ENCODE data around the gene NSUN5. TPM values are rescaled to one million over a fixed set of nuclear protein-coding genes. Genes with fewer than 3 reads are reported as not detected.
"Not testable (repeated sequence)": the region's sequence is repeated elsewhere in the genome, so short reads cannot be mapped to it uniquely, and the experiment has no call there.

Gene NSUN5
- total RNA-seq, 1 donor from 2014 or later: 26.8 TPM

- H3K4me1 Mint-ChIP-seq (ENCODE audit: unreplicated experiment): peaks cover 13% of the 10 kb centered on the region
- H3K27me3 Mint-ChIP-seq: no peaks in the 10 kb centered on the region
- TF ChIP-seq, protein P1, sequence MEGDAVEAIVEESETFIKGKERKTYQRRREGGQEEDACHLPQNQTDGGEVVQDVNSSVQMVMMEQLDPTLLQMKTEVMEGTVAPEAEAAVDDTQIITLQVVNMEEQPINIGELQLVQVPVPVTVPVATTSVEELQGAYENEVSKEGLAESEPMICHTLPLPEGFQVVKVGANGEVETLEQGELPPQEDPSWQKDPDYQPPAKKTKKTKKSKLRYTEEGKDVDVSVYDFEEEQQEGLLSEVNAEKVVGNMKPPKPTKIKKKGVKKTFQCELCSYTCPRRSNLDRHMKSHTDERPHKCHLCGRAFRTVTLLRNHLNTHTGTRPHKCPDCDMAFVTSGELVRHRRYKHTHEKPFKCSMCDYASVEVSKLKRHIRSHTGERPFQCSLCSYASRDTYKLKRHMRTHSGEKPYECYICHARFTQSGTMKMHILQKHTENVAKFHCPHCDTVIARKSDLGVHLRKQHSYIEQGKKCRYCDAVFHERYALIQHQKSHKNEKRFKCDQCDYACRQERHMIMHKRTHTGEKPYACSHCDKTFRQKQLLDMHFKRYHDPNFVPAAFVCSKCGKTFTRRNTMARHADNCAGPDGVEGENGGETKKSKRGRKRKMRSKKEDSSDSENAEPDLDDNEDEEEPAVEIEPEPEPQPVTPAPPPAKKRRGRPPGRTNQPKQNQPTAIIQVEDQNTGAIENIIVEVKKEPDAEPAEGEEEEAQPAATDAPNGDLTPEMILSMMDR (conservative IDR thresholded peaks at IDR 0.05): no peak
- peaks cover 4% of the 10 kb centered on the region for H3K36me3 Mint-ChIP-seq
- H3K4me3 Mint-ChIP-seq: no peak overlapping the region
- no peak overlapping the region for H3K27ac Mint-ChIP-seq
- DNase-seq (ENCODE audit: extremely low spot score, unreplicated experiment): no peak
- no peaks in the 10 kb centered on the region for H3K9me3 Mint-ChIP-seq
Measured at GRCh38 chr7:73304071-73304470, 4.6 kb downstream of the NSUN5 start.

GRCh38 chr7:73303546-73303945 is 5.1 kb downstream of the NSUN5 start:
- Mint-ChIP-seq H3K9me3 (no peaks in the 10 kb centered on the region), H3K27ac (no peak overlapping the region), H3K4me1 (ENCODE audit: unreplicated experiment) (peaks cover 13% of the 10 kb centered on the region), H3K4me3 (no peak overlapping the region), H3K27me3 (no peaks in the 10 kb centered on the region), H3K36me3 (peaks cover 4% of the 10 kb centered on the region)
- DNase-seq (ENCODE audit: extremely low spot score, unreplicated experiment): no peak
- TF ChIP-seq, protein P1 (conservative IDR thresholded peaks at IDR 0.05): no peak

DNA sequence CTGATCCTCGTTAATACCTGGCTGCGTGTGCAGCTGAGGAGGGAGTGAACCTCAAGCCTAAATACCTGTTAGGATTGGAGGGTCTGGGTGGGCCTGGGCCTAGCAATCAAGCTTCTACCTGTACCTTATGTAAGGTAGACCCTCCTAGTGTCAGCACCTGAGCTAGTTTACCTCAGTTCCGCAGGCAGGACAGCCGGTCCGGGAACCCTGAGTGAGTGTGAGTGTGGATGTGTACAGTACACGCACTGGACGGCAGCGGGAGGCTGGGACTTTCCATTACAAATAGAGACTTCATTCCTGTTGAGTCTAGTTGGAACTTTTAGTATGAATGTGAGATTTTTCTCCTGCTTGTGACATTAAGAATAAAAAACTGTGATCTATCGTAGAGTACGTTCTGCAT is 5.8 kb downstream of the NSUN5 start:
- H3K9me3 Mint-ChIP-seq; H3K4me1 Mint-ChIP-seq (ENCODE audit: unreplicated experiment); DNase-seq (ENCODE audit: extremely low spot score, unreplicated experiment); H3K27ac Mint-ChIP-seq; H3K27me3 Mint-ChIP-seq; H3K36me3 Mint-ChIP-seq; H3K4me3 Mint-ChIP-seq: not testable (repeated sequence)

- not testable (repeated sequence) for H3K27ac Mint-ChIP-seq; H3K4me1 Mint-ChIP-seq (ENCODE audit: unreplicated experiment); H3K4me3 Mint-ChIP-seq; H3K9me3 Mint-ChIP-seq; H3K36me3 Mint-ChIP-seq; H3K27me3 Mint-ChIP-seq
- DNase-seq (ENCODE audit: extremely low spot score, unreplicated experiment): peak; percentile 8
- TF ChIP-seq, protein P1 (conservative IDR thresholded peaks at IDR 0.05): peak; percentile 41
Measured at GRCh38 chr7:73301108-73301507, 7.5 kb downstream of the NSUN5 start.

DNA sequence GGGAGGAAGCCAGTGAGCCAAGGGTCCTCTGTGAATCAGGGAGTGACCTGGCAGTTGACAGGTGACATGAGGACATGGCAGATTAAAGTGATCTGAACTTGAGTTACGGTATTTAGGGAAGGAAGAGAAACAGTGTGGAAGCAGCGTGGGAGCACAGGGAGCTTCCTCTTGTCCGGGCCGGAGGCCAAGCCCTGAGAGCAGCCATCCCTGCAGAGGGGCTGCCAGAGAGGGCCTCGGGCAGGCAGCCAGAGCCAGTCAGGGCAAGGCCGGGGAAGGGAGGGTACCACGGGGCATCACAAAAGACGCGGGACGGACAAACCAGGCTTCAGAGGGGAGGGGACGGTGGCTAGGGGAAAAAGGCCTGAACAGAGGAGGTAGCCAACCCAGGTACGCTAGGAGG is 8.8 kb downstream of the NSUN5 start:
- H3K9me3 Mint-ChIP-seq; H3K36me3 Mint-ChIP-seq; H3K27me3 Mint-ChIP-seq; DNase-seq (ENCODE audit: extremely low spot score, unreplicated experiment); H3K27ac Mint-ChIP-seq; H3K4me3 Mint-ChIP-seq; H3K4me1 Mint-ChIP-seq (ENCODE audit: unreplicated experiment): not testable (repeated sequence)

DNA sequence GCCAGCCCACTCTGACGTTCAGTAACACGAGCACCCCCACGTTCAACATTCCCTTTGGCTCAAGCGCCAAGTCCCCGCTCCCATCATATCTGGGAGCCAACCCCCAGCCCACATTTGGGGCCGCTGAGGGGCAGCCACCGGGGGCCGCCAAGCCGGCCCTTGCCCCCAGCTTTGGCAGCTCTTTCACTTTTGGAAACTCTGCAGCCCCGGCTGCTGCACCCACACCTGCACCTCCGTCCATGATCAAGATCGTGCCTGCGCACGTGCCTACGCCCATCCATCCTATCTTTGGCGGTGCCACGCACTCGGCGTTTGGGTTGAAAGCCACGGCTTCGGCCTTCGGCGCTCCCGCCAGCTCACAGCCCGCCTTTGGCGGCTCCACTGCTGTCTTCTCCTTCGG is 10.9 kb downstream of the NSUN5 start:
- H3K27me3 Mint-ChIP-seq; H3K4me1 Mint-ChIP-seq (ENCODE audit: unreplicated experiment); H3K9me3 Mint-ChIP-seq; DNase-seq (ENCODE audit: extremely low spot score, unreplicated experiment); H3K36me3 Mint-ChIP-seq; H3K27ac Mint-ChIP-seq; H3K4me3 Mint-ChIP-seq: not testable (repeated sequence)

- not testable (repeated sequence) for H3K27ac Mint-ChIP-seq; H3K36me3 Mint-ChIP-seq; H3K9me3 Mint-ChIP-seq; H3K4me1 Mint-ChIP-seq (ENCODE audit: unreplicated experiment); DNase-seq (ENCODE audit: extremely low spot score, unreplicated experiment); H3K27me3 Mint-ChIP-seq; H3K4me3 Mint-ChIP-seq
Measured at GRCh38 chr7:73297235-73297634, 11.4 kb downstream of the NSUN5 start.

GRCh38 chr7:73277210-73277609 is 31.4 kb downstream of the NSUN5 start:
- not testable (repeated sequence) for H3K36me3 Mint-ChIP-seq; H3K9me3 Mint-ChIP-seq; H3K4me1 Mint-ChIP-seq (ENCODE audit: unreplicated experiment); DNase-seq (ENCODE audit: extremely low spot score, unreplicated experiment); H3K27ac Mint-ChIP-seq; H3K4me3 Mint-ChIP-seq; H3K27me3 Mint-ChIP-seq

GRCh38 chr7:73267813-73268212 is 40.8 kb downstream of the NSUN5 start:
- H3K27ac Mint-ChIP-seq; H3K4me3 Mint-ChIP-seq; H3K36me3 Mint-ChIP-seq; H3K4me1 Mint-ChIP-seq (ENCODE audit: unreplicated experiment); DNase-seq (ENCODE audit: extremely low spot score, unreplicated experiment); H3K9me3 Mint-ChIP-seq; H3K27me3 Mint-ChIP-seq: not testable (repeated sequence)

GRCh38 chr7:73266719-73267368 is 41.8 kb downstream of the NSUN5 start:
- not testable (repeated sequence) for H3K27me3 Mint-ChIP-seq; H3K4me1 Mint-ChIP-seq (ENCODE audit: unreplicated experiment); H3K4me3 Mint-ChIP-seq; H3K9me3 Mint-ChIP-seq; DNase-seq (ENCODE audit: extremely low spot score, unreplicated experiment); H3K36me3 Mint-ChIP-seq; H3K27ac Mint-ChIP-seq

DNA sequence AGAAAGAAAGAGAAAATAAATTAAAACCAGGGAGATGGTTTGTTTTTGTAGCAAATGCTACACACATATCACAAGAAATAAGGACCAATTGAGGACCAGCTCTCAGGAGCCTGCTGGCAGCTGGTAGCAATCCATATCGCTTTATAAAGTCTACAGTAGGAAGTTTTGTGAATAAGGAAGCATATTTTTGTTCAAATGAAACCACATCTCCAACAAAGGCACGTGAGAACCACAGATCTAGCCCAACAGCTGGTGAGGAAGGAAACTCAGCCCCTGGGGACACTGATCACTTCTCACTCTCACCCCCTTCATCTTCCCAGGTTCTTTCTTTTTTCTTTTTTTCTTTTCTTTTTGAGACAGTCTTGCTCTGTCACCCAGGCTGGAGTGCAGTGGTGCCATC is 46.2 kb downstream of the NSUN5 start:
- DNase-seq (ENCODE audit: extremely low spot score, unreplicated experiment); H3K27me3 Mint-ChIP-seq; H3K27ac Mint-ChIP-seq; H3K36me3 Mint-ChIP-seq; H3K9me3 Mint-ChIP-seq; H3K4me3 Mint-ChIP-seq; H3K4me1 Mint-ChIP-seq (ENCODE audit: unreplicated experiment): not testable (repeated sequence)
